ENCODE measurements around the gene DSTYK.
"Not testable (repeated sequence)": the region's sequence is repeated elsewhere in the genome, so short reads cannot be mapped to it uniquely, and the experiment has no call there.

Gene DSTYK

DNA sequence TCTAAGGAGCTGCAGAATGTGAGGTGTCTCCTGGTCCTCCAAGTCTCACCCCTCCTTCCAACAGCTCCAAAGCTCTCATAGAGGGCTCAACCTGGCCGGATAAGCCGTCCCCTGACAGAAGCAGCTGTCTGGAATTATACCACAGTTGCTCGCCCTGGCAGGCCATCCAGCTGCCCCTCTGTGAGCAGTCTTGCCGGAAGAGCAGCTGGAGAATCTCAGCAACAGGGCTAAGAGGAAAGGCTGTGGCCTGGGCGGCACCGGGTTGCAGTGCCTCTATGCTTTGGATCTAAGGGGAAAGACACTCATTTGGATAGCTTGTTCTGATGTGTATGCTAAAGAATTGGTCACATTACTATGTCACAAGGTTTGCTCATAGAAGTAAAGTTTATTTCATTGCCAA, 28.6 kb upstream of the DSTYK start:
- DNase-seq: no peak

DNA sequence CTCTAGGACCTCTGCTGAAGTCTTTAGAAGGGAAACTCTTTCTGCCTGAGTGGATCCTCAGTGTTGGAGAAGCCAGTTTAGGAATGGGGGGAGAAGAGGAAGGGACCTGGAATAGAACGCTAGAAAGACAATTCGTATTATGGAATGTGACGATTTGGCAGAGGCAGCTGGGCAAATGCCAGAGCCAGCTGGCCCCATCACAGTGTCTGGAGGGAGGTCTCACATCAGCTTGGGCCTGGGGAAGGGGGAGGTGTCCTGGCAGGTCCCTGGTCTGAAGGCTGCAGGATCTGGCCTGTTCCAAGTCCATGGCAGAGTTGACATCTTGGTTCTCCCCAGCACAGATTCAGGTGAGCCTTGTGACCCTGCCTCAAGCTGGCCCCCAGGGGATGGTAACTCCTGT, 27.6 kb upstream of the DSTYK start:
- no peak for DNase-seq

DNA sequence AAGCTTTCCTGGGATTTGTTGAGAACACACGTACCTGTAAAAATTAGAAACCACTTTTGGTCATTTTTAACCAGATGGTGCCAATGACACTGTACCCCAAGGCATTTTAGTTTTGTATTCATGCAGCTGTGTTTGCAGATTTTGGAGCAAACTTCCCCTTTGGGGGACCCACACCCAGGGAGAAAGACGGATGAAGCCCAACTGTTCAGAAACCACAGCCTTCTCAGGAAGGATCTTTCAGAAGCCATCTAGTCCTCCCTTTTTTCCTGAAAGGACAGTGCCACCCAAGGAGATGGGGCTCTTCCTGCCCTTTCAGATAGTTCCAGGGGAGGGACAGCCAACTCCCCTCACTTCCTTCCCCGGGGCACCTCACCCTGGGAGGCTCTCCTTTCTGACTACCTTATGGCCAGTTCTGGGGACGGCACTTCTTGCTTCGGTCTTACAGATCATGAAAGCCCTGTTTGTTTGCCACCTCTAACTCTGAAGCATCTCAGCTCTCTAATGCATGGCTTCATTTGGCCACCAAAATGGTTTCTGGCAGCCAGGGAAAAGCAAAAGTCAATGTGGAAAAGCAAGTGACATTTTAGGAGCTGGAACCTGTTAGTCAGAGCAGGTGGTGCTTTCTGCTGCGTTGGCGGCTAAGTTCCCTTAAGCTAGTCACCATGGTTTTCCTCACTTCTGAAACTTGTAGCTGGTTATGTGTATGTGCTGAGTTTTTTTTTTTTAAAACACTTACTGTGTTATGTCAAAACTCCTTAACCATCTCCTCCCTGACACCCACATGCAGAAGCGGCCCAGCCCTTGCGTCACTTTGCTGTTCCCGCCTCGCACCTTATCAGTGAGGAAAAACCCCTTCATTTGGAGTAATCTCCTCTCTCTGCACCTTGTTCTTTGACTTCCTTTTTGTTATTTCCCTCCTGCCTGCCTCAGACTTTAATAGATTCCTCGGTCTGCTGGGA, 26.3 kb upstream of the DSTYK start:
- DNase-seq: no peak

DNA sequence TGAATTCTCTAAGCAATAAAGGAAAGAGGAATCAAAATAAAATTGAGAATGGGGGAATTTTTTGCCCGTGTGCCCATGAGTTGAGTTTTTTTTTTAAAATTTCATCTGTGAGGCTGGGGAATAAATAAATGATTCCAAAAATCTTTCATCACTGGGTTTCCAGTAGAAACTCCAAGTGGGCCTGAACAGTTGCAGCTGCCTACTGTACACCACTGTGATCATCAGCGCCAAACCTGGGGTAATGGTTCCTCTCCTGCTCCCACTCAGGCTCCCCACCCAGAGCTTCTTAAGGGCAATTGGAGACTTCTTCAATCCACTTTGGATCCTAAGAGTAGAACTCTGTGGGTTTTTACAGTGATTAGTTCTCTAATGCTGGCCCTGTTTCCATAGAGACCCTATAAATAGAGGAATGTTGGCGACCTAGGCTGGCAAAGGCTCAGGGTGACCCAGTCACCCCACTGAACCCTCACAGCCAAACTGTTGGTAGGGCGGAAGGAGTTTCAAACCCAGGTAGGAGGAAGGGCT, 25.5 kb upstream of the DSTYK start:
- DNase-seq: no peak

DNA sequence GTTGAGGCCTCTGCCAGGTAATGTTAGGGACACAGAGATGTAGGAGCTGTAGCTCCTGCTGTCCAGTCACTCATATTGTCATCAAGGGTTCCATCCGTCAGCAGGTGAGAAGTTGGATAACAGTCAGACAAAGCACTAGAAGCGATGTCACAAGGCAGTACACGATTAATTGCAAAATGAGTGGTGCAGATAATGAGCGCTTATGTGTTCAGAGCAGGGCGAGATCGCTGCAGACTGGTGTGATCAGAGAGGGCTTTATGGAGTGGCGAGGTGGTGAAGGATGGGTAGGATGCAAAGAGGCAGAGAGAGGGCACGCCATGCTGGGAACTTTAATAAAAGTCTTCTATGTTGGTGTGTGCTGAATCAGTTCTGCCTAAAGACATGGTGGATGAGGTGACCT, 25.0 kb upstream of the DSTYK start:
- no peak for DNase-seq

DNA sequence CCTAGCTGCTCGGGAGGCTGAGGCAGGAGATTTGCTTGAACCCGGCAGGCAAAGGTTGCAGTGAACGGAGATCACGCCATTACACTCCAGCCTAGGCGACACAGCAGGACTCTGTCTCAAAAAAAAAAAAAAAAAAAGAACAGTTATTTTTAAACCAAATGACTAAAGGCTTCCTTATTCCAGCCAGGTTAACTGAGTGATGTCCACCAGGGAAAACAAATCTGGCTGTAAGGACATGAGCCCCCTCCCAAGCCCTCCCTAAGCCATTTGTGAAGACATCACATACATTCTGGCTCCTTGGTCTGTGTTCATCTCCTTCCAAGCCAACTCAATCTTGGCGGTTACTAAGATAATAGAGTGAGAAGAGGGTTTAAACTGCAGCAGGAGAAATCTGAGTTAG, 24.4 kb upstream of the DSTYK start:
- no peak for DNase-seq

DNA sequence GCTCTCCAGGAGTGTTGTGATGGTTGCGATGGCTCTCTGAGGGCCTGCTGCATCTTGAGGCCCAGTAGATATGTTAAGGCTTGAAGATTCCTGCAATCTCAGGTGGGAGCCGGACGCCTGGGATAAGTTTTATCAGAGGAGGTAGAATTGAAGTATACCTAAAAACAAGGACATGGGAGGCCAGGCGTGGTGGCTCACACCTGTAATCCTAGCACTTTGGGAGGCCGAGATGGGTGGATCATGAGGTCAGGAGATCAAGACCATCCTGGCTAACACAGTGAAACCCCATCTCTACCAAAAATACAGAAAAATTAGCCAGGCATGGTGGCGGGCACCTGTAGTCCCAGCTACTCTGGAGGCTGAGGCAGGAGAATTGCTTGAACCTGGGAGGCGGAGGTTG, 22.5 kb upstream of the DSTYK start:
- DNase-seq: not testable (repeated sequence)

DNA sequence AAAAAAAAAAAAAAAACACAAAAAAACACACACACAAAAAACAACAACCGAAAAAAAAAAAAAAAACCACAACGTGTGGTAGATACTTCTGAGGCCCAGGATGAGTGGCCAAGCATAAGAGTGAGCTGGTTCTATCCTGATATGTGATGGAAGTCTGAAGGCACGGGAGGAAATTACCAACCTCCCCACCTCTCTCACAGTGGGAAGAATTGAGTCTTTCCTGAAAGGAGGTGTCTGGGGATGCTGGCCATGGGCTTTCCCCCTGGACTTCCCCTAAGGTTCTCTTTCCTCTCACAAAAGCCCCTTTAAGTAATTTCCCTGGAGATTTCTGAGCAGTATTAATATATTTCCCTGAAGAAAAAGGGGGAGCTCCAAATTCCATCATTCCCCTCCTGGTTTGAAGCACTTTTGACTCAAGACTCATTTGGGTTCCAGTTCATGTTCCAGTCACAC, 21.5 kb upstream of the DSTYK start:
- no peak for DNase-seq

DNA sequence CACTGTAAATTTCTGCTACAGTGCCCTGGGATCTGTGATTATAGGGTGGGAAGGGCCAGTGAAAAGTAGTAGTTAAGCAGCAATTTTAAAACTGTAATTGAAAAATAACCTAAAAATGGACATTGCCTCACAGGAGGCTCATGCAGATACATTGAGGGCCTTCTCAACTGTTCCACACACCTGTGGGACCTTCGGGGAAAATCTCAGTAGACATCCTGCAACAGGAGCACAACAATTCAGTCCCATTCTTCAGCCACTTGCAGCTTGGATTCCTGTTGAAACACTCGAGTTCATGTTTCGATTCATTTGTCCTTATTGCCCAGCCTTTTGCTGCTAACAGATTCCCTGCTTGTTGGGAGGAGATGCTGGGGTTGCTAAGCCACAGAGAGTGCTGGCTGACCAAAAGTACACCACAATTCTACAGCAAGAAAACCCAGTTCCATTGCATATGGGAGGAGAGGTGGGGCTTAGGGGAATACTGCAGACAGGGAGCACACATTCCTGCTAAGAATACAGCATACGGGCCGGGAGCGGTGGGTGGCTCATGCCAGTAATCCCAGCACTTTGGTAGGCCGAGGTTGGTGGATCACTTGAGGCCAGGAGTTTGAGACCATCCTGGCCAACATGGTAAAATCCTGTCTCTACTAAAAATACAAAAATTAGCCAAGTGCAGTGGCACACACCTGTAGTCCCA, 20.8 kb upstream of the DSTYK start:
- DNase-seq: no peak

DNA sequence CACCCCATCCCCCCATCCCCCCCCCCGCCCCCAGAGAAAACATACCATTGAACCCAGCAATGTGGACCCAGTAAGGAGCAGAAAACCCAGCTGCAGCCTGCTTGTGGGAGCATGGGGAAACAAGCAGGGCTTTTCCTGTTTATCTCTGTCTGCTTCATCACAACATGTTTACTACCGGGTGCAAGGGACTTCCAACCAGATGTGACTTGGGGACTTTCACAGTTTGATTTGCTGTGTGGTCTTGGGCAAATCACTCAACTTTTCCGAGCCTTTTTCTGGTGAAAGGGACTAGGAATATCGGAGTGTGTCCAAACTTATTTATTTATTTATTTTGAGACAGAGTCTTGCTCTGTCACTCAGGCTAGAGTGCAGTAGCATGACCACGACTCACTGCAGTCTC, 19.5 kb upstream of the DSTYK start:
- DNase-seq: no peak

DNA sequence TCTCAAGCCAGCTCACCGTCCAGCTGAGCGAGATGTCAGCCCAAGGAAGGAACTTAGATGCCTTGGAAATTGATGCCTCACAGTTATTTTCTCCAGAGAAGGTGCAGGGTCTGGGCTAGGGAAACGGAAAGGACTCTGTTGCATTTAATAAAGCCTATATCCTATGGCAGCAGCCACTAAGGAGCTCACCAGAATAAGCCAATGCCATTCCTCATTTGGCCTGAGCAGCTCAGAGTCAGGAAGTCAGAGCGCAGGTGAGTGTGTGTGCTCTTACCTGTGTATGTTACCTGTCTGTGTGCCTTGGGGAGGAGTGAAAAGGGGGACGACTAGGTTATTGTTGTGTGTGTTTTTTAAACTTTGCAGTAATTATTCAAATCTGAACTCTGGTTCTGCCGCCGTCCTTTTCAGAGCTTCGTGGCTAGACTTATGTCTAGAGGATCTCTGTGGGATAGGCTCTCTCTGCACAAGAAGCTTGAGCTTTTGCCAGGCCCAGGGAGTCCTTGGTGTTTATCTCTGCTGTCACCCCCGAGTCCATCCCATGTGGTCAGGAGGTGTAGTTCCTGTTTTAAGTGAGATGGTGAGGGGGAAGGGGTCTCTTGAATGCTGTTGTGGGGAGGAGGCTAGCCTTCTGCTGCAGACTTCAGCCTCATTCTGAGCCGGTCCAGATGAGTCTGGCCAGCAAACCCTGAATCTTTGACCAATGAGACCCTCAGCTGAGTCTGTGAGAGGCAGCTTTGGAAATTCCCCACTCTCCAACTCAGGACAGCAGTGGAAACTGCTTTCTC, 18.6 kb upstream of the DSTYK start:
- DNase-seq: no peak

DNA sequence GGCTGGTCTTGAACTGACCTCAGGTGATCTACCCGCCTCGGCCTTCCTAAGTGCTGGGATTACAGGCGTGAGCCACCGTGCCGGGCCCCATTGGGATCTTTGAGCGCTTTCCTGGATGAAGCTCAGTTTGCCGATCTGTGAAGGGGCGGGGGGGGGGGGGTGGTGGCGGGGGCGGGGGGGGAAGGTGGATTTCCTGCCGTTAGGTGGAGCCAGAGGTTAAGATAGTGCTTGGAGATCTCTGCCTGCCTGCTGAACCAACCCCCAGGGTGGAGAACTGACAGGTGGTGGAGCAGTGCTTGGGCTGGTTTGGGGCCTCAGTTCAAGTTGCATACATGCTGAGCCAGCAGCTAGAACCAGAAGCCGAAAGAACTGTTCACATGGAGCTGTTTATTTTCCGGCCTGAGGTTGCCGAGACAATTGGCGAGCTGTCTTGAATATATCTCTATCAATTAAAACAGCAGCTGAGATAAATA, 17.9 kb upstream of the DSTYK start:
- DNase-seq: no peak

DNA sequence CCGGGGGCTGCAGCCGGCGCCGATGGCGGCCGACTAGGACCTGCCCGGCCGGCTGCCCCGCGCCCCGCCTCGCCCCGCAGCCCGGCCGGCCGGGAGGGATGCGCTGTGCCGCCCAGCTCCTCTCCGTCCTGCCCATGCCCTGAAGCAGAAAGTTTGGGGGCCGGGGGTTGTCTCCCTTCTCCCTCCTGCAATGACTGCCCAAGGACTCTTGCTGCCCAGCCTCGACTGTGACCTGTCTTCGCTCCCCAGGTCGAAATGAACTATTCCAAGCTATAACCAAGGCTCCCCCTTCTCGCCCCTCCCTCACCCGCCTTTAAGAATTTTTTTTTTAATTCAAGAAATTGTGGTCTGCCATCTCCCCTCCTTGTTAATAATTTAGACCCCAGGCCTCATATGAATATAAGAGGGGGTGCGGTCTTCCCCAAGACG, 16.6 kb upstream of the DSTYK start:
- no peak for DNase-seq

DNA sequence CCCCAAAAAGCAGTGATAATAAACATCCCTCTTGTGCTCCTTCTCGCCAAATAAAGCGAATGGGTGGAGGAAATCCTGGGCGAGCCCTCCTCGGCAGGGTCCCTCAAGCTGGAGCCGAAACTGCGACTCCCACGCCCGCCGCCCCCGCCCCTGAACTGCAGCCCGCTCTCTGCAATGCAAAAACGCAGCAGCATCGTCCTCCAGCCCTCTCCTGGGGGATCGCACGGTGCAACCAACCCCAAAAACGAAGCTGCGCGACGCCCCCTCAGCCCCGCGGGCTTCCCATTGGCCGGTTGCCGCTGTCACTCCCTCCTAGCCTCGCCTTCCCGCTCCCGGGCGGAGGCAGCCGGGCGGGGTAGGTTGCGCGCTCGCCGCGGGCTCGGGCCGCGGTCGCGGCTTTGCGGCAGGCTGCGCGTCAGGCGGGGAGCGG, 16.1 kb upstream of the DSTYK start, which contains the start of gene TMCC2:
Gene TMCC2 (plus strand): TSS at position 363 of the 430 bp plus-strand sequence. CDS start 619 bp downstream, outside the sequence.
- peak; percentile 27 for DNase-seq

DNA sequence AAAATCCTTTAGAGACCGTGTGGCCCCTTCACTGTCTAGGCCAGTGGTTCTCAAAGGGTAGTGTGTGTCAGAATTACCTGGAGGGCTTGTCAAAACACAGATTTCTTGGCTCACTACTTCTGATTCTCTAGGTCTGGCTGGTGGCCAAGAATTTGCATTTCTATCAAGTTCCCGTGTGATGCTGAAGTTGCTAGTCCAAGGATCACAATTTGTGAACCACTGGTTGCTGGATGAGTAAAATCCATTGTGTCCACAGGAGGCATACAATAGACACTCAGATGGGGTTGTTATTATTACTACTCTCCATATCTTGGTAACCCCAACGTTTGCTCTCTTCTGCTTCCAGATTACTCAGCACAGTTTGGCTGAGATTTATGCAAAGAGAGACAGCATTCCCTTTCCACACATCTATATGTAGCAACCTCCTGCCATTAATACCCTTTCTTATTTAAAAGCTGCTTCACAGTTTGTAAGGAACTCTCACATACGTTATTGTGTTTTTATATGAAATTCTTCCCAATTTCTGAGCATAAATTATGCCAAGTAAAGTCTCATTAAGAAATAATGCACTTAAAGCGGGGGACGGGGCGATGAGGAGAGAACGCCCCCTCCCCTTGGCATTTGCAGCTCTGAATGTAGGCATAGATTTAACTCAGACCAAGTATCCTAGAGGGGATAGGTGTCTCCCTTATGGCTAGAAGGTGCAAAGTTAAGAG, 15.5 kb upstream of the DSTYK start:
- DNase-seq: no peak

DNA sequence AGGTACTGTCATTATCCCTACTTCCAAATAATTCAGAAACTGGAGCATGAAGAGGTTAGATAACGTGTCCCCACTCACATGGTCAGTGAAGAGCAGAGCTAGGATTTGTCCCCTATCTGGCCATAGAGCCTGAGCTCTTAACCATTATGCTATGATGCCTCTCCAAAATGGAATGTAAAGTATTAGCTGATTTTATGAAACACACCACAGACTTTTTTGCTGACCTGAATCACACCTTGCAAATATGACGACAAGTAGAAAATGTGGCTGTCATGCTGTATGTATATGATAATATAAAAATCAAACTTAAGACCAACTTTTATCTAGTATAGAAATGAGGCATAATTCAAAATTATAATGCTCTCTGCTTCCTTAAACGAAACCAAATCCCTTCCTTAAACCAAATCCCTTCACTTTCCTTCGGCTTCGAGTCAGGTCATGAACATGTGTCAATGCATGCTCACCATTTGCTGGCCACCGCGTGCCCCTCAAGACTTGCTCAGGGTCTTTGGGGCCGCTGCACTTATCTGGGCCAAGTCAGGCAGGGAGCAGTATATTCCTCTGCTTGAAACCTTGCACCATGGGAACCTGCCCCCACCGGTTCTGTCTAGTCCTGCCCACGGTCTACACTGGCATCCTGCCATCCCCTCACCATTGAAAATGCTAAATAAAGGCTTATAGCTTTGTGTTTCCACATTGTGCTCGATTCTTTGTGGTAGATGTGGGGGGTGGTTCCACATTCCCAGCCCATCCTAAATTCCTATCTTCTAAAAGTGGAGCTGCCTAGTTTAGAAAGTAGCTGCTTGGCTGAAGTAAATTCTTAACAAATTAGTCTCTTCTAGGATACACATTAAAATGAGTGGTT, 14.6 kb upstream of the DSTYK start:
- no peak for DNase-seq

DNA sequence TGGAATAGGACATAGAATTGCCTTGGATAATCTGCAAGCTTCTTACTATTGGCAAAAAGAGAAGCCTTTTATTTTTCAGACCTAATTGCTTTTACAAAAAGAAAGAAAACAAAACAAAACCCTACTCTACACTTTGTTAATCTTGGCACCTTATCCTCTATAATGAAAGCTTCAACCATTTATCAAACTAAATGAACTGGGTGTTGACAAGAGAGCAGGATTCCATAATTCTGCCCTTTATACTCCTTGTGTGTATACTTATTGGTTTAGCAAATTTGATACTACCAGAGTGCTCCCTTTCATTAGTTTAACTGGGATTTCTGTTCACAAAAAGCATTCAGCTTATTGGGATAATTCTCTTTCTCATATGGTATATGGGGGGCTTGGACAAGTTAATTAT, 13.2 kb upstream of the DSTYK start:
- DNase-seq: no peak

DNA sequence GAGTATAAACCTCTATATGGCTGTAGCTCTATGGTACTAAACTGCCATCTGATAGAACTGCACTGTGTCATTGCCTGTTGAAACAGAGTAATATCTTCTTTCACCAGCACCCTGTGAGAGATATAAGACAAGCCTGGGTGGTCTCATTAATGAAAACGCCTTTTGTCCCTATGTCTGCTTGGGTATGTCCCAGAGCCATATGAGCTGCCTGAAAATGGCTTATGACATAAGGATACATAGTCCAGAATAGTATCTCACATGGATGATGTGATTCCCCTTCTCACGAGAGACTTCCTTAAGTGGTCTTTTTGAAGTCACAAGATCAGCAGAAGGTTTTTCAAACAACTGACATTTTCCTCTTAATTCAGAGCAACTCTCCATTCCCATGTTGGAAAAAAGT, 8.9 kb upstream of the DSTYK start:
- DNase-seq: no peak

DNA sequence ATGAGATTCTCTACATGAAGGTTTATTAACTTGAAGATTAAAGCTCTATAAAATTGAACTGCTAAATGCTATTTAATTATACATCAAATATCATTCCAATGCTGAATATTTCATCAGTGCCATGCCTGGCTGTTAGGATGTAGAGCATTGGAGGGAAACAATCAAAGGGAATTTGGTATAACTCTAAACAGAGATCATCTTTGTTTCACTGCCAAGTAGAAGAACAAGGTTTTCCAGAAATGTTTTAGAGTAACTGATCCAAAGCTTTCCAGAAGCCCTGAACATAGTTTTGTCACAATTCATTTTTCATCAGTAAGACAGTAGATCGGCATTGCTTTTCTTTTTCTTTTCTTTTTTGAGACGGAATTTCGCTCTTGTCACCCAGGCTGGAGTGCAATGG, 5.9 kb upstream of the DSTYK start:
- no peak for DNase-seq

DNA sequence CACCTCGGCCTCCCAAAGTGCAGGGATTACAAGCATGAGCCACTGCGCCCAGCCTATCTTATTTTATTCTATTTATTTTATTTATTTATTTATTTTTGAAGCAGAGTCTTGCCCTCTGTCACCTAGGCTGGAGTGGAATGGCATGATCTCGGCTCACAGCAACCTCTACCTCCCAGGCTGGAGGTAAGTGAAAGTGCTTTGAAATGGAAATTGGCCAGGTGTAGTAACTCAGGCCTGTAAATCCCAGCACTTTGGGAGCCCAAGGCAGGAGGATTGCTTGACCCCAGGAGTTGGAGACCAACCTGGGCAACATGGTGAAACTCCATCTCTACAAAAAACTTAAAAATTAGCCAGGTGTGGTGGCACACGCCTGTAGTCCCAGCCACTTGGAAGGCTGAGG, 5.1 kb upstream of the DSTYK start:
- no peak for DNase-seq

DNA sequence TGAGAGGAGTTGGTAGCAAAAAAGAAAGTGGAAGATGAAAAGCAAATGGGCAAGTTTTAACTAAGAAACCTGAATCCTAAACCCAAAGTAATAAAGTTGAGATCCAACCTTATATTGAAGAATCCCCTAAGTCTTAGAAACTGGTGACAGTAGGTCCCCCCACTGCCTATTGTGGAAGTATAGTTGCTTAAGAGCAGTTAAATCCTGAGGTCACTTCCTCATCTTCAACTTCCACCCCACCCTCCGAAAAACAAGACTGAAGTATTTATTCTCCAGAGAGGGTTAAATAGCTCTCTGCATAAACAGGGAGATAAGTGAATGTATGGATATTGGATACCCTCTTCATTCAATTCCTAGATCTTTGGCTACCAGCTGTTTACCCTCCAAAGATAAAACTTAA, 3.3 kb upstream of the DSTYK start:
- no peak for DNase-seq

Data from SIG-M5 (cell line).